GM21360 (cell line): ENCODE data around the gene TAB2.

ENCODE experiments used
- ATAC-seq: cut with Tn5 transposase; IDR thresholded peaks from one replicate; pipeline ENCODE4 v1.9.1; 2021; ENCODE audit warnings: mild to moderate bottlenecking, moderate library complexity; ENCODE audit not compliant: unreplicated experiment

Gene TAB2

DNA sequence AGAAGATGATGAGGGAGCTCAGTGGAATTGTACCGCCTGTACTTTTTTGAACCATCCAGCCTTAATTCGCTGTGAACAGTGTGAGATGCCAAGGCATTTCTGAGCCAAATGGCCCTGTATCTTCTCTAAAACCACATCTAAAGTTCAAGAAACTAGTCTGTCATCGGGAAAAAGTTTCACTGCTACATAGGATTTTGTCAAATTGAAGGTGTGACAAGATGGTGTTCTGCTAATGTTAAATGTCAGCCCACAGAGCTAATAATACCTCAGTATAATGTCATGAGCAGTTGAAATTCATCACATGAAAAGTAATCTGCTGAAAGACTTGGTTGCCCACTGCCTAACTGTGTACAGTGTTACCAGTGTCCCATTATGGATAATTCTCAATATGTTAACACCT, 92.1 kb downstream of the TAB2 start:
- no peak for ATAC-seq

DNA sequence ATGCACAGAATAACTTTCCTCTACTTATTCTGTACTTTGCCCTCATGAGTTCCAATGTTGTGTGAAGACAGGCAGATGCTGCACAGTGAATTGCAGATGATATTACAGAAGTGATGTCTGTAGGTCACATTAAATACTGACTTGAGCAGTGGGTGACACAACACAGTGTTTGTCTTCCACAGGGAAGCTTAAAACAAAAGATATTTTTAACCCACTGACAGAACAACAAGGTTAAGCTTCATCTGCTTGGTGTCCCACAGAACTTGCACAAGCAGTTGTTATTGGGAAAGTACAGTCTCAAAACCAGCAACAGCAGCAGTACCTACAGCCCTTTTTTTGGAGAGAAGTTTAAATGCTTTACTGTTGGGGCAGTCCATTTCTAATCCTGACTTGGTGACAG, 93.0 kb downstream of the TAB2 start:
- ATAC-seq: no peak

DNA sequence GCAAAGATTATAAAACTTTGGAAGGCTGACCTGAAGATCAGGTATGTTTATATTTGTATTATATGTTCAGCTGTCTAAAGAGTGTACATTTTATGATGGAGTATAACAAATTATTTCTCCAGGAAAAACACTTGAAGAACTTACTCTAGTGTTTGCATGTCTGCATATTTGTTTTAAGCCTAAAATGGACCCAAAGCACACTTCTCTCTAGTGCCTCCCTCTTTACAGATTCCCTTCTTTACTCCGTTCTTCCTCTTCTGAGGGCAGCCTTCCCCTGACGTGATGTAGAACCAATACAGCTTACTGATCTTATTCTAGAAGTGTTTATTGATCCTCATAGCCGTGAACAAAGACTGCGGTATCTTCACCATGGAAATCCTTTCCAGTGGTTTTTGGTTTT, 96.5 kb downstream of the TAB2 start:
- no peak for ATAC-seq

DNA sequence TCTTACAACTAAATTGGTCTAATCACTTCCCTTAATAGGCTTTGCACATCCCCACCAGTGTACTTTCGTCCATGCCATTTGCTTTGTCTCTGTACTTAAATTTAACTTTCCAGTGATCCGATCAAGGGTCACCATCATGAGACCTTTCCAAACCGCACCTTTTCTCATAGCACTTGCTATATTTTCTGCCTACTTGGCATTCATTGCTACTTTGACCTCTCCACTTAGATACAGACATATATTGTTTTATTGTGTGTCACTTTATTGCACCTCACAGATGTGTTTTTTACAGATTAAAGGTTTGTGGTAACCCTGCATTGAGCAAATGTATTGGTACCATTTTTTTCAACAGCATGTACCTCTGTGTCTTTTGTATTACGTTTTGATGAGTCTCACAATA, 97.3 kb downstream of the TAB2 start:
- no peak for ATAC-seq

DNA sequence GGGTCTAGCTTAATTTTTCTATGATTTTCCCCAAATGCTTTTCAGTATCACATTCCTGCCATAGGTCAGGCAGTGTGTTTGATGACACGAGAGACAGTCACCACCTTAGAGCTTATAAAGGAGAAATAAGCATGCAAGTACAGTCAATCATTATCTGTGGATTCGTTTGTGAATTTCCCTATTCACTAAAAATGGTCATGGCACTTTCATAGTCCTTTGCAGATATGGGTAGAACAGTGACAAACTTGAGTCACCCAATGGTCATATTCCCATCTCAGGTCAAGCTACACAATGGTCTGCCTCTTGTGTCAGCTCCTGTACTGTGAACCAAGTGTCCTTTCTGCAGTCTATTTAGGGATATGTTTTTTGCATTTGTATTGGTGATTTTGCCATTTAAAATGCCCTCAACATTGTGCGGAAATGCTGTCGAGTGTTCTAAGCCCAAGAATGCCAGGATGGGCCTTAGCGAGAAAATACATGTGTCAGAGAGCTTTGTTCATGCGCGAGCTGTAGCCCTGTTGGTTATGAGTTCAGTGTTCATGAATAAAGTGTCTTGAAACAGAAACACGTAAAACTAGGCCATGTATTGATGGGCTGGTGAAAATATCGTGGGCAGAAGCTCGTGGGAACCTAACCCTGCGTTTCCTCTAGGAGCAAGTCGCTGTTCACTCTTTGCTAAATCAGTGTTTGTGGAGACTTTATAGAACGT, 102.3 kb downstream of the TAB2 start:
- ATAC-seq: no peak

DNA sequence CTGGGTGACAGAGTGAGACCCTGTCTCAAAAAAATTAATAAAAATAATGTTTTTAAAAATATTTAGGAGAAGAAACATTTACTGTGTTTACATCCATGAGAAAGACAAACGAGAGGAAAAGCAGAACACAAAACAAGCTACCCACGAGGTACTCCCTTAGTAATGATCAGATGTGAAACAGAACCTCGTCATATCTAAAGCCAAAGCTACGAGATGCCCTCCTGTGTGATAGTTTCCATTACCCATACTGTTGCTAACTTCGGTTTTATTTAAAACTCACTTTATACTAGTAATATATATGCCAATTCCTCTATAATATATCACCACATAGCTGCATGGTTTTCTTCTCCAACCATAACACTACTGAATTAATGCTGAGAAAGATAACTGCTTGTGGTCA, 103.6 kb downstream of the TAB2 start:
- no peak for ATAC-seq

DNA sequence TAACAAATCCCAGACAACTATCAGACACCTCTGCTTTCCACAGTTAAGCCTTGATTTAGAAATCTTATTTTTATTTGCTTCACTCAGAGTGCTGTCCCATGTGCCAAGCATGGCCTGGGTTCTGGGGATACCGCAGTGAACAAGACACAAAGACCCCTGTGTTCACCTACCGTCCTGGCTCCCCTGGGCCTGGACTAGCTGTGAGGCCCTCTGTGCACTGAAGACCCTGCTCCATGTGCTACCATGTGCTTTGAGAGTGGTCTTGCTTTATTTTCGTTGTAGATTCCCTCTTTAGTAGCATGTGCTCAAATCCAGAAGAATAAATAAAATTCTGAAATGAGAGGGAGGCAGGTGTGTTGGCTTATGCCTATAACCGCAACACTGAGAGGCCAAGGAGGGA, 105.1 kb downstream of the TAB2 start:
- ATAC-seq: no peak

DNA sequence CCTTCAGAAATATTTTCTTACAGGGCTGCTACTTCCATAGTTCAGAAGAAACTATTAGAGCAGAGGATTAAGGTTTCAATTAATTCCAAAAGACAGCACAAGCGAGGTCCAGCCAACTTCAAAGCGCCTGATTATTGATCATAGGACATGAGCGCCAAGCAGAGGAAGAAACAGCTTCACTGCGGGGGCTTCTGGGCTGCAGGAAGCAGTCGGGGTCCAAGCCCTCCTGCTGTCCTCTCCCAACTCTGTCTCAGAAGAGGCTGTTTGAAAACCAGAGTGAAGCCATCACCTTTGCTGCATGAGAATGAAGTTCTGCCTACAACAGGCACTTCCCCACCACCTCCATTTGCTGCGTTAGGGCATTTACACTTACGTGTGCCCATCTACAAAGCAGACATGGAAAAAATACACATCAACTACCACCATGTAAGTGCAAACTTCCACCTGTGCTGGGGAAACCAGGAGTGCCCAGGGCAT, 106.5 kb downstream of the TAB2 start:
- ATAC-seq: no peak

DNA sequence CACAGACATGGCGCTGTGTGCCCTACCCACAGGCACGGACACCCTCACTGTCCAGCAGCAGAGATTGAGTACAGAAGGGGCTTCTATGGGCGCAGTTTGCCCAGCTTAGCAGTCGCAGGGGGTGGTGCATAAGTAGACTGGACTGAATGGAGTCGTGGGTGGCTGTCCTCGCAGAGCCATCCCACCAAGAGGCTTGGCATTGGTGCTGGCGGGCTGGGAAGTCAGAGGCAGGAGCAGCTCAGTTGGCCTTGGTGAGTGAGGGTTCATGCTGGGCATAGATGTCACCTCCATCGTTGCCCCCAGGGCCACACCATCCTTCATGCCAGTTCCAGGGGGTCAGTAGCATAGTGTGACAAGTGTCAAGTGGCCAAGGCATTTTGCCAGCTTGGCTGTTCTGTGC, 107.7 kb downstream of the TAB2 start:
- no peak for ATAC-seq

DNA sequence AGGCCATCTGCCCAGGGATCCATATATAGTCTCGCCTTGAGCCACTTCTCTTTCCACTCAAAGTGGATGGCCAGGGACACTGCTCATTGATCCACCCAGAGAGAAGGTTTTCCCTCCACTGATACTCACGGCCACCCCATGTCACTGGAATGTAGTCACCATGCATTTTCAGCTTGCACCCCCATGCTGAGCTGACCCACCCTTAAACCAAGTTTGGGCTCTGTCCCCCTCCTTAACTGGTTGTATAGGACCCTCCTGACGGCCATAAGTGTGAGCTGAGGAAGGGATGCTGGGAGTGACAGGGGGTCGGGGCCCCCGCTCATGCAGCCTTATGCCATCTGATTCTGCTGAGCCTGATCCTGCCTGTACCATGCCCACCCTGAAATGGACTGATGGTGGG, 108.2 kb downstream of the TAB2 start:
- no peak for ATAC-seq

DNA sequence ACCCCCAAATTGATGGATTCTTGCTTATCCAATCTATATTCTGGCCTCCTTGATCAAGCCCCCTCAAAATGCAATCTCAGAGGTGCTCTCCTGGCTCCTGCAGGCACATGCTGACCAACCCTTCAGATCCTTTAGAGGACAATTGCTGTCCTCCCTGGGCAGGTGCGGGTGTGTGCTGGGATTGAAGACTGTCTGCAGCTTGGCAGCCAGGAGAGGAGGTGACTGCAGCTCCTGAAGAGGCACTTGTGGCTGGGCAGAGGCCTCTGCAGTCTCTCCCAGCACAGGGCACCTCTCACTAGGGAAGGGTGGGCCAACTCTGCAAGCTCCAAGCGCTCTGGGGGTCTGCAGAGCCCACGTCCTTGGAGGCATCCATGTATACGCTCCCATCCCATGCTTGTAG, 111.1 kb downstream of the TAB2 start:
- no peak for ATAC-seq

DNA sequence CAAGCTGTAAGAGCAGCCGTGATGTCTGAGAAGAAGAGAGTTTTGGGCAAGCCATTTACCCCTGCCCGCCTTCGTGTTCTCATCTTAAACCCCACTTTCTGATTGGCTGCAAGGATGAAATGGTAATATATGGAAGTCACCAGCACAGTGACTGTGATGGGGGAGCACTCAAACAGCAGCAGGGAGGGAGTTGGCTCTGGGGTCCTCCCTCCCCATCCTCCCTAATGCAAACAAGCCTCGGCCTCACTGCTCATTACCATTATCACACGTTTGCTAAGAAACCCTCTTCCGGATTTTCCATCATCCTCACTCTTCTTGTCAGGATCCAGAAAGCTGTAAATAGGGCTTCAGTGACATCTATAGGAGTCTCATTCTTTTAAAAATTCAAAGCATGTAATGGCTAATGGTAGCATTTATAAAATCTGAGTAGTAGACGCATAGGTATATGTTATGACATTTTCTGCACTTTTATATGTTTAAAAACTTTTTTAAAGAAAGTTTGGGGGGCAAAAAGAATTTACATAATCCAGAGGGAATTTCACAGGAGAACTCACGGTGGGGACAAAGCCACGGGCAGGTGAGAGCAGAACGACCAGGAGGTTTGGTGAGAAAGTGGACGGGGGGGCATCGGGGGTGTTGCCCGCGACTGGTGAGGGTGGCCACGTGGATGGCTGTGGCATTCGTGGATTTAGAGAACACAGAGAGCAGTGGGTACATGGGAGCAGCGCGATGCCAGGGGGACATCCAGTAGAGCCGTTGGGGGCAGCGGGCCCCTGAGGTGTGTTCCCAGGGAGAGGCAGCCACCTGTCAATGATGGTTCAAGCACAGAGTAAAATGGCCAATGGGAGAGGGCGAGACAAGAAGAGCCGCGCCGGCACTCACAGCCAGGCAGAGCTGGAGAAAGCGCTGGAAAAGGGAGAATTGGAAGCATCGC, 112.2 kb downstream of the TAB2 start:
- ATAC-seq: no peak

DNA sequence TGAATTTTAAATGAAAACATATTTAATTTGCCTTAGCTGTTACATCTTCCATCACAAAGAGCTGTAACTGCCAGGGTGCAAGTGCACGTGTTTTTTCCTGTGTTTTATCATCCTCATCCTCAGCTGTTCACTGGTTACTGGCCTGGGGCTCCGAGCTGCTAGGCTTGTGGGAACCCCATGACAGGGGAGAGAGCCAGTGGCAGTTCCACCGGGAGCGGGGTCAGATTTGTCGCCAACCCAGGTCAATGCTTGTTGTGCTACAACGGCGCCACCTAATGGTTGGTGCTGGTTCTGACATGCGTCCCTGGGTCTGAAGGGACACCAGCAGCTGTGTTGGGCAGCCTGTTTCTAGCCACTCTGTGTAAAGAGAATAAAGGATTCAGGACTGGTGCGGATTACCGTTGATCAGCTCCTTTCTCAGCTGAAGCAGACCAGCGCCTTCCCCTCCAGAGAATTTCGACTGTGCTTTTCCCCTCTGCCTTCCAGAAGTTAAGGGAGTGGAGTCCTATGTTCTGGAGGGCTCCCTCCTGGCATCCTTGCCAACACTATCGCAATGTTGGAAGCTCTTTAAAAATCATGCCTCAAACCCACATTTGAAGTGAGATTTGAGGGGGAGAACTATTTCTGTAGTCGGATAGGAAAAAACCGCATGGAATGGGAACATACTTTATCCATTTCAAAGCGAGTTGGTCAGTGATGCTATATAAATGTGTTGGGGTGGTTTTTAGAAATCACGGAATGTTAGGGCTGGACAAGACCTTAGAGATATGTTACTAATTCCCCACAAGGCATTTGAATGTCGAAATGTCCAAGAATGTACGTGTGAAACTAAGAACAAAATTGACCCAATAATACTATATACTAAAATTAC, 114.6 kb downstream of the TAB2 start:
- peak; percentile 87 for ATAC-seq

DNA sequence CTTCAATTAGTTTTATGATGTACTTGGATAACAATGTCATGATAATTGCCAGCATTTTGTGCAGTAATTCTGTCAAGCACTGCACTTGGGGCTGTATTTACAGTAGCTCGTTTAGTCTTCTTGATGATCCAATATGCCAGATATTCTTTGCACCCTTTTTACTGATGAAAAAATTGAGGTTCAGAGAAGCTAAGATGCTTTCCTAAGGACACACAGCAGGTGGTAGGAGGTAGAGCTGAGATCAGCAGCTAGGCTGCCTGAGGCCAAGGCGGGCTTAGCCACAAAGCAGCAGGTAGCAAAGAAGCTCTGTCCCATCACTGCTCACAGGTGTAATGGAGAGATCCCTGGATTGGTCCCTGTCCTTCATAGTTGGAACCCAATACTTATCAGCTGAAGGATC, 115.9 kb downstream of the TAB2 start:
- no peak for ATAC-seq

DNA sequence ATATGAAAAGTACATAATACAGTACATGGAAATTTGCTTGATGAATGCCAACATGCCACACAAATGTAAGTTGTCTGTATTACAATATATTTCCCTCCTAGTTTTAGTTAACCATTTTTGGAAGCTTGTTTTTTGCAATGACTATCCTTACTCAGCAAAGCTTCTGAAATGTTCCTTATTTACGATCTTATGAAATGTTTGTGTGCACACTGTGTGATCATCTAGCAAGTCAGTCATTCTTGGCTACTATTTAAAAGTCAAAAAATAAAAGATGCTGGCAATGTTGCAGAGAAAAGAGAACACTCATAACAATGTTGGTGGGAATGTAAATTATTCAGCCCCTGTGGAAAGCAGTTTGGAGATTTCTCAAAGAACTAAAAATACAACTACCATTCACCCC, 116.4 kb downstream of the TAB2 start:
- no peak for ATAC-seq

DNA sequence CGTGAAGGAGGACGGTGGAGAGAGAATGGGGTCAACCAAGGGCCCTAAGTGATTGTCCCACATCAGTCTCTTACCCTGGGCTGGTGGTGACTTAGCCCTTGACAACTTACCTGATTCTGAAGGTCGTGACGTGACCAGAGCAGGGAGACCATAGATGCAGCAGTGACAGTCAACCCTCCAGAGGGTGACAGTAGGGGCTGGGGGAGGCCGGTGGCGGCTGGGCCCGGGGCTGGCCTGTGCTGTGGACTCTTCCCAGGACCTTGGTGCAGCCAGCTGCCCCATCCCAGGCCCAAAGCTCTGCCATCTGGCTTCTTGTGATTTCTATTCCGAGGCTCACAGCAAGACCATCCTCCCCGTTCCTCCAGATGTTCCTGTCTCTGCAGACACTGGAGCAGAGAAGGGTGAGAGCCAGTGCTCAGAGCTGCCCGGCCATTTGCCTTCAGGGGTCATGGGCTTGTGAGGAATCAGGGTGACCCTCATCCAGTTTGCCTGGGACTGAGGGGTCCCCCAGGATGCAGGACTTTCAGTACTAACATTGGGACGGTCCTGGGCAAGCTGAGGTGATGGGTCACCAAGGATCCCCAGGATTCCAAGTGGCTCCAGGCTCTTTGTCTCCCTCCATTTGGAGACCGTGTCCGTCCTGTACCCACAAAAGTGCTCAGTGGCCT, 118.5 kb downstream of the TAB2 start:
- ATAC-seq: no peak

DNA sequence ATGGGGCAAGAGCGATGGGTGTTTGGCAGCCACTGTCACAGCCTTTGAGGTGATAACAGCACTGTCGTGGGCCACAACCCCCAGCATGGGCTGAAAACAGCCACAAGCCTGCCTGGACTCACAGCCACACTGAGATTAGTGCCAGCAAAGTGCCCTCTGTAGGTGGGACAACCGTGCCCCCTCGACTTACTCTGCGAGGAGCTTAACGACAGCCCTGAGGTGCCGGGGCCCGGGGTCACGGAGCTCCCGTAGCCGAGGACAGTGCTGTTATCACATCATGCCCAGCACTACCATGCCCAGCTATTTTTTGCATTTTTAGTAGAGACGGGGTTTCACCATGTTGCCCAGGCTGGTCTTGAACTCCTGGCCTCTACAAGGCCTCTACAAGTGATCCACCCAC, 119.1 kb downstream of the TAB2 start:
- ATAC-seq: no peak

DNA sequence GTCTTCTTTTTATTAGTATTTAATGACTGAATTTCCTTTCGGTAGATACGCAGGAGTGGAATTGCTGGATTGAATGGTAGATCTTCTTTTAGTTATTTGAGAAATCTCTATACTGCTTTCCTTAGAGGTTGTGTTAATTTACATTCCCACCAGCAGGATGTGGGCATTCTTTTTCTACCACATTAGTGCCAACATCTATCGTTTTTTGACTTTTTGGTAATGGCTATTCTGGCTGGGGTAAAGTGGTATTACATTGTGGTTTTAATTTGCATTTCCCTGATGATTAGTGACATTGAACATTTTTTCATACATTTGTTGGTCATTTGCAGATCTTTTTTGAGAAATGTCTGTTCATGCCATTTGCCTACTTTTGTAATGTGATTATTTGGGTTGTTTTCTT, 119.7 kb downstream of the TAB2 start:
- no peak for ATAC-seq

DNA sequence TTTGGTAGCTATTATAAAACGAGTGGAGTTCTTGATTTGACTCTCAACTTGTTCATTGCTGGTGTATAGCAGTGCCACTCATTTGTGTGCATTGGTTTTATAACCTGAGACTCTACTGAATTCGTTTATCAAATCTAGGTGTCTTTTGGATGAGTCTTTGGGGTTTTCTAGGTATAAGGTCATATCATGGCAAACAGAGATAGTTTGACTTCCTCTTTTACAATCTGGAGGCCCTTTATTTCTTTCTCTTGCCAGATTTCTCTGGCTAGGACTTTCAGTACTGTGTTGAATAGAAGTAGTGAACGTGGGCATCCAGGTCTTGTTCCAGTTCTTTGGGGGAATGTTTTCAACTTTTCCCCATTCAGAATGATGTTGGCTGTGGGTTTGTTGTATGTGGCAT, 121.3 kb downstream of the TAB2 start:
- no peak for ATAC-seq

DNA sequence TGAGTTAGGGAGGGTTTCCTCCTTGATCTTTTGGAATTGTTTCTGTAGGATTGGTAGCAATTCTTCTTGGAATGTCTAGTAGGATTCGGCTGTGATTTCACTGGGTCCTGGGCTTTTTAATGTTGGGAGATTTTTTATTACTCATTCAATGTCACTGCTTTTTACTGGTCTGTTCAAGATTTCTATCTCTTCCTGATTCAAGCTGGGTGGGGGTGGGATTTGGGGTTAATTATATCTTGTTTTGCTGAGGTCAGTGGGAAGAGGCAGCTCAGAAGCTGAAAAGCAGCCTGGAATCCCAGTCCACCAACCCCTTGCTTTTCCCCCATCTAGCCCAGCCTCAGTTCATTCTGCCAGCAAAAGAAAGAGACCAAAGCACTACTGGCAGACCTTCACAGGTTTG, 122.1 kb downstream of the TAB2 start:
- no peak for ATAC-seq
